NCI-H446 (cell line): ENCODE measurements around the gene CMIP.

Source experiments
- DNase-seq, 2 experiments: peaks; one replicate each; lab custom pipeline; 2025; lab: John Stamatoyannopoulos, UW

The CMIP gene

GRCh38 chr16:81535679-81536360 lies 91.2 kb downstream of the CMIP start:
- no peak for DNase-seq

DNA sequence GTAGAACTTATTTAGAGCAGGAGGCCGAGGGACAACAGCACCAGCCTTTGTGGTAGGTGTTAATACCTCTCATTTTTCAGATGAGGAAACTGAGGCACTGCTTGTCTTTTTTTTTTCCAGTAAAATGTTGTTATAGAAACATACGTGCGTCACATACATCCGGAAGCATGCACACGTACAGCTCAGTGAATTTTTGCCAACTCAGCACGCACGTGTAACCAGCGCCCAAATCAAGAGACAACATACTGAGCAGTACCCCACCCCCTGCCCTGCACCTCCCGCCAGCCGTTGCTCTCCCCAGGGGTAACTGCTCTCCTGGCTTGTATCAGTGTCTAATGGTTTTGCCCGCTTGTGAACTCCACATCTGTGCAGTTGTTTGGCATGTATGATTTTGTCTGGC lies 92.0 kb downstream of the CMIP start:
- no peak for DNase-seq

- DNase-seq: no peak
These were observed 93.3 kb downstream of the CMIP start for GRCh38 chr16:81537721-81538561.

DNA sequence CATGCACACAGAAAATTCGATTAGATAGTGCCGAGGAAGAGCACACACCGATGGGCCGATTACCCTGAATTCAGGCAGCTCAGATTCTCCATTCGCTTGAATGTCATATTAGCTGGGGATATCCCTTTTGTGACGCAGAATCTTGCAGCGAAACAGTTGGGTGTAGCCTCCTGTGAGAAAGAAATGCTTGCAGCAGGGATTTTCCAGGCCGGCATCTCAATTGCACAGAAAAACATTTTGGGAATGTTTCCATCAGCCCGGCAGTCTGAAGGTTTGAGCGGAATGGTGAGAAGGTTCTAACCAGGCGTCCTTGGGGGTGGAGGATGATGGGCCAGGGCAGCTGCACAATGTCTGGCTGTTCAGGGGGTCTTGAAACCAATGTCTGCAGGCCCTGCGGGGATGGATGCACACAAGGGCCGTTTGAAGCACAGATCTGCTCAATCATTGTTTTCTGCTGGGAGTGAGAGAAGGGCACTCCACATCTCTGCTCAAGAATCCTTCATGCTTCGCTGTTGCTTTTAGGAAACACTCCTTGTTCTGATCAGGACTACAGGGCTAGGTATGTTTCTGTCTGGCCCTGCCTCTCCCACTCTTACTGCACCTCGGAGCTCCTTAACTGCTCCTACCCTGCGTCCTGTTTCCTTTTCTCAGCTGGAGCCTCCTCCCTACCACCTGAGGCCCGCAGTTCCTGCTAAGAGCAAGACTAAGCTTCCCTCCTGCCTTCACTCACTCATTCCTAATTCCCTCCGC lies 94.6 kb downstream of the CMIP start:
- DNase-seq: no peak

DNA sequence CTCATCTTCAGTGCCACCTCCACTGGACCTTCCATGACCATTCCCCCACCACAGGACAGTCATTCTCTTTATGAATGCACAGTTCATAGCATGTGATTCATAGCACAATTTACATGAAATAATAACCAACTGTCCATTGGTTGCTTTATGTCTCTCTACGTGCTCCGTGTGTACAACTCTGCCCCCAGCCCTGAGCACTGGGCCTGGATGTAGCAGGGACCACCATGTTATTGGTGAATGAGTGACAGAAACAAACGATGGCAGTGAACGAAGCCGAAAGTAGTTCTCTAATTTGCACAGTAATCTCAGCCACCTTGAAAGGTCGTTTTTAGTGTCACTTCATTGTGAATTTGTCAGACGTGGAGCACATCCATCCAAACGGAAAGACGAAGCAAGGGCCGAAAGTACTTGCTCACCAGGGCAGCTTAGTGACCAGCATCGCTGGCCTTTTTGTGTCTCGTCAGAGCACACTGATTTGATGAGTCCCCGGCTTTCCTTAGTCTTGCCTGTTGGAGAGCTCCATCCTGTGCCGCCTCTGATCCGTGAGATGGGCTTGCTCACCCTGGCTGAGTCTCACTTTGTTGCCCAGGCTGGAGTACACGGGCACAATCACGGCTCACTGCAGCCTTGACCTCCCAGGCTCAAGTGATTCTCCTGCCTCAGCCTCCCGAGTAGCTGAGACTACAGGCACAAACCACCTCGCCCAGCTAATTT lies 95.3 kb downstream of the CMIP start:
- no peak for DNase-seq

DNA sequence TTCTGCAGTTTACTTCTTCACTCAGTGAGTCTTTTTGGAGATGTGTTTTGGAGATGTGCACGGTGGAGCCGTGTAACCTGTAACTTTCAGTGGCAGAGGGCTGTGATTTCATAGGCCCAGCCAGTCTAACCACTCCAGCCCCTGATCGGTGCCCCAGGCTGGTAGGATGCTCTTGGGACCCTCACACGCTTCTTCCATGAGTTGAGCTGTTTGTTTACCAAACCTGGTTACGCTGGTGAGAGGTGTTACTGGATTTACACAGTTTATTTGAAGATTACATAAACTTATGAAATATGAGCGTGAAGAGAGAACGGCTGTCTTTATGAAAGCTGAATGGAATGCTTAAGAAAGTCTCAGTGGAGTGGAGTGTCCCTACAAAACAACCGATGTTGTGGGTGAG lies 96.7 kb downstream of the CMIP start:
- DNase-seq: no peak

GRCh38 chr16:81542609-81543570 lies 98.3 kb downstream of the CMIP start:
- DNase-seq: no peak

- DNase-seq: no peak
These were observed 99.0 kb downstream of the CMIP start for GRCh38 chr16:81543571-81543970.

GRCh38 chr16:81544261-81544660 lies 99.7 kb downstream of the CMIP start:
- no peak for DNase-seq

DNA sequence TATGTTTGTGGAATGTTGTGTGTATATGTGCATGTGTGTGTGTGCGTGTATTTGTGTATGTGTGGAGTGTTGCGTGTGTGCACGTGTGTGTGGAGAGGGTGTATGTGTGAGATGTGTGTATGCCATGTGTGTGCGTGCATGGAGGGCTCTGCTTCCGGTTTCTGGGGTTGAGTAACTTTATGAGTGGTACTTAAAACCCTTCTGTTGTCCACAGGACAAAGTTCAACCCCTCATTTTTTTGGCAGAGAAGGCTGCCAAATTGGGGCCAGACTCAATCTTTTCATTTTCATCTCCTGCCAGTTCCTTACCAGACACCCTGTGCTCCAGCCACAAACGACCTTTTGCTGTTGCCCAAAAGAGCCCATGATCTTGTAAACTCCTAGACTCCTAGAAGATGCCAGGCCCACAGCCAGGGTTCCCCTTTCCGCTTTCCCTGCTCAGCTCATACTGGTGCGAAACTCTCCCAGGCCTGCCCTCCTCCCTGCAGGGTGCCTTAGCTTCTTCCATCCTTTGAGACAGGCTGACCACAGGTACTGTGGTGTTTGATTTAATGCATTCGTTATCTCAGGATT lies 100.2 kb downstream of the CMIP start:
- no peak for DNase-seq

- DNase-seq: no peak
These were observed 101.1 kb downstream of the CMIP start for GRCh38 chr16:81545470-81546250.

DNA sequence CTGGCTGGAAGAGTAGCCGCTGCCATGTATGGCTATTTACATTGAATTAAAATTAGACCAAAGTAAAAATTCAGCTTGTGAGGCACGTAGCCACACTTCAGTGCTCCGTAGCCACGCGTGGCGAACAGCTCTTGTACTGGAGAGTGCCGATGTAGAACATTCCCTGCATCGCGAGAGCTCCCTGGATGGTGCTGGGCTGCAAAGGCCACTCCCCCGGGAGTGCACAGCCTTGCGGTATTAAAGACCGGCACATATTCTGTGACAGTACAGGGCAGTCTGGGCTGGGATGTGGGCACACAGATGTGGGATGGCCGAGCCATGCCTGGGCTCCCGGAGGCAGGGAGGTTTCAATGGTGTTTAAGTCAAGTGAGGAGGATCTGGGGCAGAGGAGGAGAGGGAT lies 102.2 kb downstream of the CMIP start:
- DNase-seq: no peak

DNA sequence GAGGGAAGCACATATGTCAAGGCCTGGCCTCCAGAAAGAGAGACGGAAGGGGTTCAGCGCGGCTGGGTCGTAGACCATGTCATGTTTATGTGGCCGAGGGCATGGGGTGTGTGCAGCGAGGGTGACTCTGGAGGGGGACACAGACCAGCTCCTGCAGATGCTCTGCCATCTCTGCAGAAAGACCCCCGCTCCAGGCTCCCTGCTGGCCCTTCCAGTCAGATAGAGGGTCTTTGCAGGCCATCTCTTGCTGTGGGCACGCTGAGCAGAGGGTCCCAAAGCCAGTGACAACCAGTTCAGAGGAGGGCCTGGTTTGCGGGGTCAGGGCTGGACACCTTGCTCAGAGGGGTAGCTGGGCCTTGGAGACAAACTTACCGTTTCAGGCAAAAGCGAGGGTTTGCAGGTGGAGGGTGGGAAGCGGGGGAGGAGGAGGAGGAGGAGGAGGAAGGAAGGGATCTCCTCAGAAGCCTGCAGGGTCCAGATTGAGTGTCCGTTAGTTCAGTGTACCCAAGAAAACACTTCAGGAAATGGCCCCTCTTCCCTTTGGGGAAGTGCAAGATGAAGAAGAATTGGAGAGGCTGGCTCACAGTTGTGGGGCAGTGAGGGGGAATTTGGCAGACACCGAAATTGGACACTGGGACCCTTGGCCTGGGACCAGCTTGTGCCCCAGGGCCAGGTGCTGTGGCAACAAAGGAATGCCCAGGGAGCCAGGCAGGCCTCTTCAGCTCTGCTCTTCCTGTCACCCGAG lies 102.8 kb downstream of the CMIP start:
- DNase-seq: no peak

- no peak for DNase-seq
These were observed 103.3 kb downstream of the CMIP start for GRCh38 chr16:81547939-81548216.

DNA sequence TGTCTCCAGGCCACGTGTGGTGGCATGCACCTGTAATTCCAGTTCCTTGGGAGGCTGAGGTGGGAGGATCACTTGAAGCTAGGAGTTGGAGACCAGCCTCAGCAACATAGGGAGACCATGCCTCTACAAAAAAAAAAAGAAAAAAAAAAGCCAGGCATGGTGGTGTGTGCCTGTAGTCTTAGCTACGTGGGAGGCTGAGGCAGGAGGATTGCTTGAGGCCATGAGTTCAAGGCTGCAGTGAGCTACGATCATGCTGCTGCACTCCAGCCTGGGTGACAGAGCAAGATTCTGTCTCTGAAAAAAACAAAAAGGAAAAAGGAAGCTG lies 103.9 kb downstream of the CMIP start:
- DNase-seq: no peak

DNA sequence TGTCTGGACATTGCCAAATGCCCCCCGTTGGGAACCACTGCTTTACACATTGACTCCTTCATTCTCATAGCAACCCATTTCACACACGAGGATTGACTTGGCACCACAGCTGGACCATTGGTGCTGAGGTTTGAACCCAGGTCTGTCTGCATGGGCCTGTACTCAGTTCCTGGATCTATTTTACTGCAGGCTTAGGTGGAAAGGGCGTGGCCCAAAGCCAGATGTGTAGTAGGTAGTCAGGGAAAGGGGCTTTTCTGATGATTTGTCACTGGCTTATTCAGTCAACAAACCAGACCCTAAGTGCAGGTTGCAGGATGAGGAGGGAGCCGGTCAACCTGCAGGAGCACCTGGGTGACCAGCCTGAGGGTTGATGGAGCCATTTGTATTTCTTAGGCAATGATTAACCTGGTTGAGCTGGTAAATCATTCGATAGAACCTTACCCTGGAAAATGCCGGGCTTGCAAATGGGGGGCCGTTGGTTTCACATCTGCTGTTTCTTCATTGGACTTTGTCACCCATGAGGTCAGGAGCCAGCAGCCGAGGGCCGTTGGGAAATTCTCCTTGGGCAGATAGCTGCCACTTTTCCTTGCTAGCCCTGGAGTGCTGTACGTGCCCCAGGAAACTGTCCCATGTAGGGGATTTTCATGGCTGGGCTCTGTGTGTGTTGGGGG lies 104.4 kb downstream of the CMIP start:
- no peak for DNase-seq

DNA sequence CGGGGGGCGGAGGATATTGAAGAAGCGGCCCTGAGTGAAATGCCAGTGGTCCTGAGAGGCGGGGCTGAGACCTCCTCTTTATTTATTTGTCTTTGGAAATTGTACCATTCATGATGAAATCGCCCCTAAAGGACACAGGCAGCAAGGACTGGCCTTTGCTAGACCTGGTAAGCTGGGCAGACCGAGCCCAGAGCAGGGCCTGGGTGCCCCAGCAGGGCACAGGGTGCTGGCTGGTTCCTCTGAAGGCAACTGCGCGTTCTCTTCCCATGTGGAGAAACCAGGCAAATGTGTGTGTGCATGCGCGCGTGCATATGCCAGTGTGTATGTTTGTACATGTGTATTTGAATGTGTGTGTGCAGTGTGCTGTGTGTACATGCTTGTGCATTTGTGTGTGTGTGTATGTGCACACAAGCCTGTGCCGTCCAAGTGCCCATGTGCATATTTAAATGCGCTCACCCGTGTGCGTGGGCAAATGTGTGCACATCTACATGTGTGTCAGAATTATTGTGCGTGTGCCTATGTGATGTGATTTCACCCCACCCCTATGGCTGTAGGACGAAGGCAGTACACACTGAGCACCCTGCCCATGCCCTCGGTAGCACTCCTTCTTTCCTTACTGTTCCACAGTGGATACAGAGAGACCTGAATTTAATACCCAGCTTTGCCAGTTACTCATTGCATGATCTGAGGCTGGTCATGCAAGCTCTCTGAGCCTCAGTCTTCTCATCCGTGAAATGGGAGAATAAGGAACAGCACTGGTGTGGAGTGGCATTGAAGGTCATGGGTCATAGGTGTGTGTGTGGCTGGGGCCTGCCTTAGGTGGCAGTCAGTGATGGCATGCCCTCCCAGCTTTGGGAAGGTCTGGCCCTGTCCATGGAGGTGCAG lies 105.2 kb downstream of the CMIP start:
- no peak for DNase-seq

- DNase-seq: no peak
These were observed 105.8 kb downstream of the CMIP start for GRCh38 chr16:81550432-81550808.
